Measurements from ENCODE around the gene CYTH4. TPM values are rescaled to one million over a fixed set of nuclear protein-coding genes. Genes with fewer than 3 reads are reported as not detected.

CYTH4 gene
- total and polyA plus RNA-seq, 10 of the 15 experiments (the other 5 are each of a cell fraction or from before 2014, with no cell fraction given): 1.5 to 27.3 (median 16.9) TPM

GRCh38 chr22:37244114-37244921 is 38.0 kb upstream of the CYTH4 start, which contains the start of gene RAC2 (continued):
- TF ChIP-seq BHLHE40 (IDR thresholded peaks at IDR 0.05; ENCODE audit: borderline replicate concordance in 1 of 2, low read depth in 2 of 2, low read length in 1 of 2) (peak; percentile 43 to 84; a peak in 3 of 4 replicates), CHD2 (IDR thresholded peaks at IDR 0.05; ENCODE audit: borderline replicate concordance, low read depth, low read length) (no peak), ZBTB4 (CRISPR knock-in tag; IDR thresholded peaks at IDR 0.05) (no peak), PKNOX1 (IDR thresholded peaks at IDR 0.05) (0 out of 2 replicates have a peak, but pooled peaks have one; percentile 7), NFIC (IDR thresholded peaks at IDR 0.05; ENCODE audit: low read depth, low read length) (no peak), ZBTB11 (CRISPR knock-in tag; IDR thresholded peaks at IDR 0.05) (no peak), NR2F1 (conservative IDR thresholded peaks at IDR 0.05) (no peak; the same call in 1 of the 2 replicates), SMARCA5 (IDR thresholded peaks at IDR 0.05) (peak; percentile 30), HDAC2 (IDR thresholded peaks at IDR 0.05) (no peak), MTA2 (IDR thresholded peaks at IDR 0.05; ENCODE audit: low read depth) (peak; percentile 55), RELA (IDR thresholded peaks at IDR 0.05; ENCODE audit: borderline replicate concordance, partially characterized antibody) (no peak), SREBF2 (IDR thresholded peaks at IDR 0.05; ENCODE audit: low read length) (no peak), PML (IDR thresholded peaks at IDR 0.05; ENCODE audit: low read length) (no peak), ATF7 (IDR thresholded peaks at IDR 0.05; ENCODE audit: low read depth) (0 out of 2 replicates have a peak, but pooled peaks have one; percentile 39), CEBPZ (IDR thresholded peaks at IDR 0.05; ENCODE audit: low read depth, low read length) (no peak), SPI1 (IDR thresholded peaks at IDR 0.05; ENCODE audit: borderline replicate concordance, insufficient read depth, low read depth, low read length) (peak; percentile 52; the same call in 1 of the 2 replicates), ASH2L (IDR thresholded peaks at IDR 0.05; ENCODE audit: borderline replicate concordance, low read depth) (no peak), WRNIP1 (IDR thresholded peaks at IDR 0.05; ENCODE audit: borderline replicate concordance, low read depth, low read length) (no peak), BMI1 (IDR thresholded peaks at IDR 0.05; ENCODE audit: borderline replicate concordance) (no peak)

Measured in GM12878 (cell line).